A549 (cell line): Measurements from ENCODE around the gene CIT.

Source experiments
- ESRRA ChIP-seq: fragments of 150-350 bp; IDR thresholded peaks from 2 replicates; pipeline ENCODE4 v1.6.1; 2014; ENCODE audit warnings: mild to moderate bottlenecking, low read length, borderline replicate concordance
- KDM5A ChIP-seq: fragments of 200-600 bp; sonication (generic); IDR thresholded peaks from 2 replicates; pipeline ENCODE4 v1.6.1; 2016; ENCODE audit warnings: antibody characterized with exemption, mild to moderate bottlenecking
- MYC ChIP-seq: IDR thresholded peaks from 2 replicates; pipeline ENCODE4 v1.6.1; 2012; ENCODE audit warnings: mild to moderate bottlenecking, inconsistent platforms, low read length, improper control_type of control experiment, borderline replicate concordance
- POLR2A ChIP-seq: IDR thresholded peaks from 2 replicates; pipeline ENCODE4 v1.6.1; 2012; ENCODE audit warnings: mild to moderate bottlenecking, low read length
- SMC3 ChIP-seq: fragments of >200 bp; sonication (Bioruptor Twin); formaldehyde crosslinking; IDR thresholded peaks from 3 replicates; pipeline ENCODE4 v1.6.1; 2018; ENCODE audit warnings: inconsistent platforms

- TF ChIP-seq MYC (no peak), POLR2A (no peak), ESRRA (no peak), KDM5A (no peak), SMC3 (no peak)
Observed at GRCh38 chr12:119714614-119715267, 162.4 kb downstream of the CIT start.
